CD14-positive monocyte (primary cell): ENCODE results near the gene ARMC8. TPM values are rescaled to one million over a fixed set of nuclear protein-coding genes. Genes with fewer than 3 reads are reported as not detected.

ENCODE experiments used
- DNase-seq, 3 donors: peaks; one replicate each; pipeline ENCODE4 v3.0.0-alpha.2; 2011 to 2022
- H2AFZ ChIP-seq: 2 replicates; pipeline ENCODE4 v1.6.0; 2012; ENCODE audit warnings: mild to moderate bottlenecking, low read depth, low read length, inconsistent platforms; ENCODE audit not compliant: insufficient read depth, poor library complexity, severe bottlenecking
- H3K27ac ChIP-seq, 2 donors: 1 replicate in 1 of 2; 2 replicates in 1 of 2; pipeline ENCODE4 v1.5.1; 2012 to 2013; ENCODE audit warnings: low read length in 2 of 2, control low read depth in 1 of 2, inconsistent platforms in 1 of 2, low read depth in 1 of 2, mild to moderate bottlenecking in 1 of 2
- H3K27me3 ChIP-seq, 2 donors: one replicate each; pipeline versions ENCODE4 v1.6.0 to v1.6.1; 2011 to 2013; ENCODE audit warnings: low read length in 2 of 2; ENCODE audit not compliant: control insufficient read depth in 2 of 2, insufficient read depth in 2 of 2
- H3K36me3 ChIP-seq, 2 donors: replicated peaks in 1 of 2; 1 replicate in 1 of 2; 2 replicates in 1 of 2; pipeline versions ENCODE4 v1.5.1 to v1.6.1; 2012 to 2013; ENCODE audit warnings: low read length in 2 of 2, control low read depth in 1 of 2, inconsistent platforms in 1 of 2, mild to moderate bottlenecking in 1 of 2; ENCODE audit not compliant: insufficient read depth in 2 of 2, control insufficient read depth in 1 of 2
- H3K4me1 ChIP-seq, 2 donors: 1 replicate in 1 of 2; 2 replicates in 1 of 2; pipeline versions ENCODE4 v1.5.1 to v1.6.1; 2012 to 2013; ENCODE audit warnings: low read length in 2 of 2, control low read depth in 1 of 2, inconsistent platforms in 1 of 2, mild to moderate bottlenecking in 1 of 2, moderate library complexity in 1 of 2; ENCODE audit not compliant: insufficient read depth in 2 of 2, control insufficient read depth in 1 of 2
- H3K4me2 ChIP-seq: replicated peaks from 2 replicates; pipeline ENCODE3; 2012; ENCODE audit warnings: low read length, moderate library complexity, mild to moderate bottlenecking; ENCODE audit not compliant: poor library complexity, severe bottlenecking; ENCODE audit errors: extremely low read depth
- H3K4me3 ChIP-seq, 3 experiments: fragments of 200-600 bp in 1 of 3; sonication (generic) in 1 of 3; replicated peaks in 1 of 3; 1 replicate in 2 of 3; 2 replicates in 1 of 3; pipeline ENCODE4 v1.5.1; 2011 to 2013; ENCODE audit warnings: low read length in 3 of 3, mild to moderate bottlenecking in 3 of 3, control low read depth in 2 of 3, low read depth in 2 of 3, inconsistent platforms in 1 of 3, moderate library complexity in 1 of 3
- H3K79me2 ChIP-seq: 2 replicates; pipeline ENCODE4 v1.6.0; 2012; ENCODE audit warnings: mild to moderate bottlenecking, control low read depth, inconsistent platforms, low read length, moderate library complexity; ENCODE audit not compliant: insufficient read depth
- H3K9ac ChIP-seq: 2 replicates; pipeline ENCODE4 v1.6.0; 2017; ENCODE audit warnings: low read length, mild to moderate bottlenecking; ENCODE audit not compliant: insufficient read depth, poor library complexity, severe bottlenecking
- H3K9me3 ChIP-seq, 2 donors: replicated peaks in 1 of 2; 1 replicate in 1 of 2; 2 replicates in 1 of 2; pipeline versions ENCODE4 v1.5.1 to v1.6.1; 2012 to 2013; ENCODE audit warnings: low read length in 2 of 2, control low read depth in 1 of 2; ENCODE audit not compliant: control insufficient read depth in 1 of 2, insufficient read depth in 1 of 2
- H4K20me1 ChIP-seq: 2 replicates; pipeline ENCODE4 v1.6.0; 2012; ENCODE audit warnings: mild to moderate bottlenecking, low read length, control low read depth, moderate library complexity; ENCODE audit not compliant: insufficient read depth
- H3K27ac Mint-ChIP-seq, 7 donors: one replicate each; pipeline ENCODE4 v1.8.0; 2020; ENCODE audit warnings: mild to moderate bottlenecking in 7 of 7, mixed read lengths in 7 of 7, moderate library complexity in 6 of 7, inconsistent platforms in 2 of 7
- H3K27me3 Mint-ChIP-seq, 3 donors: one replicate each; pipeline ENCODE4 v1.8.0; 2021 to 2022; ENCODE audit warnings: low read depth in 3 of 3, mild to moderate bottlenecking in 3 of 3, mixed read lengths in 3 of 3, moderate library complexity in 3 of 3, inconsistent platforms in 1 of 3
- H3K36me3 Mint-ChIP-seq, 2 donors: one replicate each; pipeline ENCODE4 v1.8.0; 2020; ENCODE audit warnings: mixed read lengths in 2 of 2, inconsistent platforms in 1 of 2, mild to moderate bottlenecking in 1 of 2
- H3K4me1 Mint-ChIP-seq: one replicate; pipeline ENCODE4 v1.8.0; 2020; ENCODE audit warnings: mild to moderate bottlenecking, mixed read lengths
- H3K4me3 Mint-ChIP-seq, 2 donors: one replicate each; pipeline ENCODE4 v1.8.0; 2020; ENCODE audit warnings: mild to moderate bottlenecking in 2 of 2, mixed read lengths in 2 of 2, moderate library complexity in 1 of 2
- H3K9me3 Mint-ChIP-seq, 7 donors: one replicate each; pipeline ENCODE4 v1.8.0; 2020 to 2022; ENCODE audit warnings: mixed read lengths in 7 of 7, mild to moderate bottlenecking in 6 of 7, moderate library complexity in 6 of 7, inconsistent platforms in 2 of 7
- CTCF ChIP-seq: fragments of 200-600 bp; IDR thresholded peaks from one replicate; pipeline ENCODE4 v1.8.0; 2022; ENCODE audit warnings: antibody characterized with exemption, mild to moderate bottlenecking
- WGBS: methylation state at CpG from one replicate; pipeline ENCODE4 v1.1.5; 2013; ENCODE audit warnings: missing lambda C conversion rate; ENCODE audit not compliant: insufficient coverage; 5-methylcytosine and 5-hydroxymethylcytosine counted together
- intact Hi-C, 2 donors: fragments of 100-400 bp; cut with micrococcal nuclease; formaldehyde crosslinking; loops; one replicate each; pipeline versions ENCODE4 v1.15.0 to v1.15.1; 2023
- polyA plus RNA-seq, 3 donors: library from polyadenylated mRNA; depleted of rRNA in 1 of 3; unstranded in 2 of 3; stranded (reverse) in 1 of 3; fragments of 300-500 nt in 2 of 3; fragments of >200 nt in 1 of 3; fragmentation: Illumina TruSeq in 2 of 3; gene quantifications; 1 replicate in 2 of 3; 2 replicates in 1 of 3; pipeline ENCODE4 v1.2.3, GENCODE V29; 2012 to 2021

ARMC8 gene
- polyA plus RNA-seq, 3 donors: 34.3 to 43.9 (median 42.0) TPM

DNA sequence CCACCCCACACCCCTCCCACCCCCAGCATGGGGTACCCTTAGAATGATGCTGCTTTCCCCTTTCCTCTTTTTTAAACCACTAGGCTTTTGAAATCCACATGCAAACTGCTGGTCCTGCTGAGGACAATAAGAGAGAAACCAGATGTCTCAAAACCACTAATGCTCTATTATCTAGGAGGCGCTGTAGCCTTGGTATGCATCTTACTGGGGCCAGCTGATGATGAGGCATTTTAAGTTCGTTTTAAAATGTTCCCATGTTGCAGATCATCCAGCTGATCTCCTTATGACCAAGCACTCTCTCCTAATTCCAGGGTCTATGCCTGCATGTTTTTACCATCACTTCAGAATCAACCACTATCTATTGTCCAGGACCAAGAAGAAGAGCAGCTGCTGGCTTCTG lies 141.2 kb downstream of the ARMC8 start:
- peaks cover 11 to 33% (median 29%) of the 10 kb centered on the region in 3 donors for H3K27me3 Mint-ChIP-seq
- H2AFZ ChIP-seq: no peak overlapping the region
- peak overlapping the region; percentile 1 for H3K4me2 ChIP-seq
- intact Hi-C loops: no loop called here
- no peak overlapping the region for H3K27ac Mint-ChIP-seq
- no peaks in the 10 kb centered on the region for H3K9me3 Mint-ChIP-seq
- peaks cover 15 to 17% of the 10 kb centered on the region in 2 donors for H3K4me1 ChIP-seq
- H3K79me2 ChIP-seq: no peaks in the 10 kb centered on the region
- H3K9me3 ChIP-seq: no peaks in the 10 kb centered on the region
- H3K4me3 Mint-ChIP-seq: peak overlapping the region in 1 of 2 donors; percentile 71
- H3K36me3 Mint-ChIP-seq: no peaks in the 10 kb centered on the region
- WGBS: no CpG with 5 or more reads among the region's 2 CpGs
- peaks cover 2 to 16% of the 10 kb centered on the region in 2 donors for H3K27me3 ChIP-seq
- no peaks in the 10 kb centered on the region for H4K20me1 ChIP-seq
- no peak overlapping the region for H3K9ac ChIP-seq
- H3K36me3 ChIP-seq: no peaks in the 10 kb centered on the region
- H3K4me1 Mint-ChIP-seq: peaks cover 17% of the 10 kb centered on the region
- no peak overlapping the region for H3K27ac ChIP-seq
- TF ChIP-seq CTCF: no peak
- no peak for DNase-seq
- peak overlapping the region in 1 of 3 experiments; percentile 77 for H3K4me3 ChIP-seq

DNA sequence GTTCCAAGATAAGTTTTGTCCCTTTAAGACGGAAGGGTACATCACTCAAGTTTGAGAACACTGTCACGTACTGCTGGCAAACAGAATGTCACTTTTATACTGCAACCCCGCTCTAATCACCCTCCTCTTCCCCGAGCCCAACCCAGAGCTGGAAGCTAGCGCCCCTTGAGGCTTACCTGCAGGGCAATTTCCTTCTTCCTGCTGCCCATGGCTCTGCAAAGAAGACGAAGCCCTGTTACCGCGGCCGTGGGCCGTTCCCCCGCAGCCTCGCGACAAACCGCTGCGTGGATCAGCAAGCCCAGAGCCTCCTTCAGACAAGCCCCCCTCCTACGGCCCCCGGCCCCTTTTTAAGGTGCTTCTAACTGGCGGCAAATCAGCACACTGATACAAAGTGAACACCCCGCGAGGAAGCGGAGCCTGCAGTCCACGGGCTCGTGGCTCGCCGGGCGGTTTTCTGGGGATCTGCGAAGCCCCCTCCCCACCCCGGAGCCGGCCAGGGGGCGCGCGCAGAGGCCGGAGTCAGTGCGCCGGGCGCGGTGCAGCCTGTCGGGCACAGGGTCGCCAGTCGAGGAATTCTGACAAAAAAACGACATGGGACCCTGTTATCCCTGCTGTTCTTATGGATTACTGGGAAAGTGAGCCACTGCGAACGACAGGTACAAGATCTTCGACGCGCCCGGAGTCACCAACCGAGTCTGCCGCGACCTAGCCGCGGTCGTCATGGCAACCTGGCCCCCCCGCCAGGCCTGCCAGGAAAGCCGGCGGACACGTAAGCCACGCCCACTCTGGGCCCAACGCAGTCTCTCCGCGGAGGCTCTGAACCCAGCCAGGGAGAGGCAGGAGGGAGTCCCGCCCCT lies 142.3 kb downstream of the ARMC8 start, which contains the start of gene NME9:
Gene NME9 (minus strand): TSS at position 725 of the 857 bp plus-strand sequence. CDS start 516 bp downstream, at position 209.
- WGBS: under 1% methylated on average over 61 of the region's 62 CpGs
- Histone ChIP-seq H3K79me2 (no peaks in the 10 kb centered on the region), H3K27me3 (peaks cover 2 to 16% of the 10 kb centered on the region in 2 donors), H3K4me3 (peak within 1 kb of the TSS; percentile 41 to 77 (median 42)), H2AFZ (peak within 1 kb of the TSS; percentile 83), H3K9ac (peak within 1 kb of the TSS; percentile 57), H3K36me3 (no peaks in the 10 kb centered on the region), H3K27ac (no peak within 1 kb of the TSS), H3K4me2 (peak within 1 kb of the TSS; percentile 88), H3K9me3 (no peaks in the 10 kb centered on the region), H4K20me1 (no peaks in the 10 kb centered on the region), H3K4me1 (peaks cover 15 to 17% of the 10 kb centered on the region in 2 donors)
- peak within 1 kb of the TSS; percentile 81 to 93 for H3K4me3 Mint-ChIP-seq
- intact Hi-C loops: no loop called here
- H3K4me1 Mint-ChIP-seq: peaks cover 17% of the 10 kb centered on the region
- no peaks in the 10 kb centered on the region for H3K36me3 Mint-ChIP-seq
- no peaks in the 10 kb centered on the region for H3K9me3 Mint-ChIP-seq
- H3K27me3 Mint-ChIP-seq: peaks cover 11 to 33% (median 31%) of the 10 kb centered on the region in 3 donors
- peak within 1 kb of the TSS in 1 of 7 donors; percentile 84 for H3K27ac Mint-ChIP-seq
- DNase-seq: peak; percentile 42 to 60 (median 48)
- TF ChIP-seq CTCF: peak; percentile 33
